OCI-LY7 (cell line): Measurements from ENCODE around the gene HDAC9. TPM values are rescaled to one million over a fixed set of nuclear protein-coding genes. Genes with fewer than 3 reads are reported as not detected.
A peak's percentile ranks its signal among the peaks of the same experiment; 100 is the strongest.

Experiments
- BruUV-seq: library from RNA; stranded (reverse); fragments of 400-500 nt; replicated peaks from 2 replicates; lab custom pipeline; 2021; lab: Mats Ljungman, UMichigan
- CTCF ChIA-PET: fragments of 300-600 bp; sonication (Branson Sonifier 250); formaldehyde crosslinking; loops from one replicate; lab custom pipeline; 2022; ENCODE audit warnings: antibody characterized with exemption; ENCODE audit not compliant: unreplicated experiment; lab: Charles Lee
- POLR2A ChIA-PET: fragments of 300-600 bp; sonication (Branson Sonifier 250); formaldehyde crosslinking; loops from one replicate; lab custom pipeline; 2022; ENCODE audit warnings: antibody characterized with exemption; lab: Charles Lee
- DNase-seq: peaks from one replicate; pipeline ENCODE4 v3.0.0-alpha.2; 2015; ENCODE audit warnings: low spot score
- H2AFZ ChIP-seq: fragments of 200-600 bp; sonication (generic), shearing (Covaris generic); 2 replicates; pipeline ENCODE4 v1.6.1; 2014; ENCODE audit warnings: mild to moderate bottlenecking, antibody characterized with exemption, low read length, moderate library complexity
- H3K27ac ChIP-seq: fragments of 200-600 bp; sonication (generic); 2 replicates; pipeline ENCODE4 v1.5.1; 2014; ENCODE audit warnings: mixed run types, low read depth, mild to moderate bottlenecking, moderate library complexity, low read length, inconsistent platforms; ENCODE audit not compliant: poor library complexity, severe bottlenecking
- H3K36me3 ChIP-seq: fragments of 200-600 bp; sonication (generic); 2 replicates; pipeline ENCODE4 v1.6.1; 2014; ENCODE audit warnings: mild to moderate bottlenecking, antibody characterized with exemption, low read length, moderate library complexity, mixed read lengths; ENCODE audit not compliant: insufficient read depth
- H3K4me1 ChIP-seq: fragments of 200-600 bp; sonication (generic); 2 replicates; pipeline ENCODE4 v1.5.1; 2014; ENCODE audit warnings: mild to moderate bottlenecking, low read length; ENCODE audit not compliant: insufficient read depth, poor library complexity, severe bottlenecking
- H3K4me2 ChIP-seq: fragments of 200-600 bp; sonication (generic); 2 replicates; pipeline ENCODE4 v1.6.1; 2014; ENCODE audit warnings: mild to moderate bottlenecking, low read length
- H3K4me3 ChIP-seq: fragments of 200-600 bp; sonication (generic); 2 replicates; pipeline ENCODE4 v1.5.1; 2014; ENCODE audit warnings: mild to moderate bottlenecking, low read depth, low read length; ENCODE audit not compliant: poor library complexity, severe bottlenecking
- H3K79me2 ChIP-seq: fragments of 200-600 bp; sonication (generic); 2 replicates; pipeline ENCODE4 v1.6.1; 2016; ENCODE audit warnings: low read depth, mild to moderate bottlenecking, low read length, moderate library complexity, mixed read lengths; ENCODE audit not compliant: insufficient read depth
- H3K9me2 ChIP-seq: fragments of 200-600 bp; sonication (generic); 2 replicates; pipeline ENCODE4 v1.6.1; 2016; ENCODE audit warnings: mild to moderate bottlenecking, low read length, mixed read lengths; ENCODE audit not compliant: insufficient read depth
- H3K9me3 ChIP-seq: fragments of 200-600 bp; sonication (generic); 2 replicates; pipeline ENCODE4 v1.6.1; 2014; ENCODE audit warnings: mild to moderate bottlenecking, mixed run types, low read length, mixed read lengths
- H4K20me1 ChIP-seq: fragments of 200-600 bp; sonication (generic); 2 replicates; pipeline ENCODE4 v1.6.1; 2014; ENCODE audit warnings: mild to moderate bottlenecking, antibody characterized with exemption, low read length, moderate library complexity, mixed read lengths; ENCODE audit not compliant: insufficient read depth
- CTCF ChIP-seq: fragments of 200-600 bp; sonication (generic); conservative IDR thresholded peaks from 2 replicates; pipeline ENCODE4 v1.5.1; 2014; ENCODE audit warnings: mild to moderate bottlenecking, antibody characterized with exemption, low read length, moderate library complexity, mixed read lengths
- EZH2phosphoT487 ChIP-seq: fragments of 200-600 bp; sonication (generic); IDR thresholded peaks from 2 replicates; pipeline ENCODE4 v1.6.1; 2018; ENCODE audit warnings: low read depth, borderline replicate concordance, mild to moderate bottlenecking, mixed run types, antibody characterized with exemption, low read length, moderate library complexity, mixed read lengths
- intact Hi-C: fragments of 100-400 bp; cut with micrococcal nuclease; formaldehyde crosslinking; loops from one replicate; pipeline ENCODE4 v1.10.0; 2022; ENCODE audit not compliant: unreplicated experiment
- total RNA-seq, 2 experiments: library from RNA; depleted of rRNA in 1 of 2; stranded (reverse); fragments of >200 nt in 1 of 2; shearing (Covaris generic) in 1 of 2; gene quantifications; 2 replicates each; pipeline ENCODE4 v1.2.3, GENCODE V29; 2014 to 2022

The HDAC9 gene
- total RNA-seq, 2 experiments from 2014 or later, result 58.8 to 91.7 TPM

GRCh38 chr7:18538554-18539250 lies 43.2 kb downstream of the HDAC9 start:
- Histone ChIP-seq H3K9me3 (no peaks in the 10 kb centered on the region), H3K4me2 (peak overlapping the region; percentile 31; the same call in 1 of the 2 replicates), H3K4me3 (no peak overlapping the region), H2AFZ (no peak overlapping the region), H3K9me2 (no peaks in the 10 kb centered on the region), H3K4me1 (peaks cover 62% of the 10 kb centered on the region), H3K79me2 (peaks cover 91% of the 10 kb centered on the region), H4K20me1 (no peaks in the 10 kb centered on the region), H3K27ac (no peak overlapping the region), H3K36me3 (peaks cover 5% of the 10 kb centered on the region)
- BruUV-seq, result no TSS peak
- DNase-seq, result no peak
- TF ChIP-seq CTCF (no peak), EZH2phosphoT487 (no peak)
- intact Hi-C loops, result no loop called here
- ChIA-PET CTCF (no interaction called here), POLR2A (interaction anchor here (0.7 to 10.6 kb wide), 6 partner anchors 12 to 41 kb away, joined by 3 to 183 read pairs (median 5); no protein-coding TSS in a partner anchor)

DNA sequence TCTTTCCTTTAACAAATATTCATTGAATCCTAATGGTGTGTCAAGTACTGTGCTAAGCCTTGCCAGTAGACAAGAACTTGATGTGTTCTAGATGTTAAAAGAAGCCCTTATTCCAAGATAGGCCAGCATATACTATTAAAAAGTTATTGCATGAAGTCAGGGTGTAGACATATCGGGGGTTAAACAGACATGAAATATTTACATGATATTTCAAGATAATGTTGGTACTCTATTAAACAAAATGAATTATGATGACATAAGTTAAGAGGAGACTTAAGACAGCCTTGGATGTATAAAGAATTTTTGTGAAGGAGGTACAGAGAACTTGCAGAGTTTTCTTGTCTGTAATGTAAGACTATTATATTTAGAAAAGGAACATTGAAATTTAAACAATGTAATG lies 44.8 kb downstream of the HDAC9 start:
- POLR2A ChIA-PET, result interaction anchor here (1.3 kb wide), 1 partner anchor 12 kb away, joined by 4 read pairs; no protein-coding TSS in a partner anchor
- BruUV-seq, result no TSS peak

More for the DNA sequence above, 44.8 kb downstream of the HDAC9 start:
- Histone ChIP-seq H3K4me3 (no peak overlapping the region), H3K9me3 (no peaks in the 10 kb centered on the region), H3K4me2 (no peak overlapping the region), H3K9me2 (no peaks in the 10 kb centered on the region), H3K27ac (no peak overlapping the region), H3K79me2 (peaks cover 79% of the 10 kb centered on the region), H4K20me1 (no peaks in the 10 kb centered on the region), H3K36me3 (peaks cover 21% of the 10 kb centered on the region), H2AFZ (no peak overlapping the region), H3K4me1 (peaks cover 45% of the 10 kb centered on the region)
- no peak for TF ChIP-seq EZH2phosphoT487
- TF ChIP-seq CTCF, result no peak
- CTCF ChIA-PET, result no interaction called here
- no peak for DNase-seq
- intact Hi-C loops, result no loop called here
